ENCODE measurements around the gene ARHGEF38.

DNA sequence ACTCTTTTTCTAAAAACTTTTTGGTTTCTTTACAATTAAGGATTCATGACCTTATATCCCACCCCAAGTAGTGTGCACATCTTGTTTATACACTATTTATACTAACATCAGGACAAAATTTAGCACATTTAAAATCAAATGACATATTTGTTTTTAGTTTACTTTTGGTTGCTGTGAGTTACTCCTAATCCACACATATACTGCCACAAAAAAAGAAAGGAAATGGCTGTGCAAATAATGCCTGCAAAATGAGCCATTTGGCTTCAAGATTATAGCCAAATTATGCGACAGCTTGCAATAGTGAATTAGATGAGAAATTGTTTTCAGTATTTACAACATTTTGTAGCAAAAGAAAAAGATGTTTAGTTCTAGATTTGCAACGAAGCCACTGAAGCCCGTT is 10.4 kb upstream of the ARHGEF38 start:
- TF ChIP-seq POLR2A (IDR thresholded peaks at IDR 0.05) (no peak), CTCF (IDR thresholded peaks at IDR 0.05) (no peak), EP300 (IDR thresholded peaks at IDR 0.05) (no peak)
